ENCODE results near the gene LRRC4C.

- TF ChIP-seq FOXM1 (IDR thresholded peaks at IDR 0.05; ENCODE audit: borderline replicate concordance, low read depth): no peak
- TF ChIP-seq RAD21 (IDR thresholded peaks at IDR 0.05; ENCODE audit: low read depth): no peak
- TF ChIP-seq CEBPB (IDR thresholded peaks at IDR 0.05): no peak
- no peak for TF ChIP-seq EP300 (IDR thresholded peaks at IDR 0.05; ENCODE audit: borderline replicate concordance)
- TF ChIP-seq TEAD4 (IDR thresholded peaks at IDR 0.05): no peak
- no peak for TF ChIP-seq TAF1 (IDR thresholded peaks at IDR 0.05; ENCODE audit: low read depth)
- no peak for TF ChIP-seq YY1 (IDR thresholded peaks at IDR 0.05; ENCODE audit: low read depth)
- no peak for TF ChIP-seq NFIC (IDR thresholded peaks at IDR 0.05)
- TF ChIP-seq MAX (IDR thresholded peaks at IDR 0.05): no peak
- no peak for TF ChIP-seq REST (IDR thresholded peaks at IDR 0.05; ENCODE audit: low read depth)
- no peak for TF ChIP-seq USF1 (IDR thresholded peaks at IDR 0.05)
- TF ChIP-seq CREB1 (IDR thresholded peaks at IDR 0.05; ENCODE audit: low read depth): no peak
- no peak for TF ChIP-seq EGR1 (IDR thresholded peaks at IDR 0.05)
- TF ChIP-seq TCF12 (IDR thresholded peaks at IDR 0.05; ENCODE audit: low read depth): no peak
Measured at GRCh38 chr11:40190294-40190693, 1269.2 kb downstream of the LRRC4C start.
